ENCODE data around the gene DGKH.

DGKH gene

GRCh38 chr13:42280537-42280936, 232.1 kb downstream of the DGKH start:
- DNase-seq (ENCODE audit: low read depth), result no peak

GRCh38 chr13:42283574-42283973, 235.1 kb downstream of the DGKH start:
- no peak for DNase-seq (ENCODE audit: low read depth)

DNA sequence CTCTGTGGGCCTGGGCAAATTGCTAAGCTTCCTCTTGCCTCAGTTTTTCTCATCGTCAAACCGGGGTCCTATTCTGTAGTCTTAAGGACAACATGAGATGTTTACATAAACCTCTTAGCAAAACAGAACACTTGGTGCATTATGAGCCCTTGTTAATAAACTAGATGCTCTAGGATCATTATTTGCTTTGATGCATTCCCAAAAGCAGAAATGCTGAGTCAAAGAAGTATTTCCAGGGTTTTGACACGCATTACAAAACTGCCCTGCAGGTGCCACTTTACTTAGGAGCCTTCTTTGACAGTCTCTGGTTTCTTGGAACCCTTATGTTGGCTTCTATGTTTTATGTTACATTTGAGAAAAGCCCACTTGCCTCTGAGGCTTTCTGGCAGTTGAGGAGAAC, 235.6 kb downstream of the DGKH start:
- DNase-seq (ENCODE audit: low read depth), result no peak

Data from non-pigmented ciliary epithelial cell (primary cell).